ENCODE data around the gene GLIS2.

GLIS2 gene

DNA sequence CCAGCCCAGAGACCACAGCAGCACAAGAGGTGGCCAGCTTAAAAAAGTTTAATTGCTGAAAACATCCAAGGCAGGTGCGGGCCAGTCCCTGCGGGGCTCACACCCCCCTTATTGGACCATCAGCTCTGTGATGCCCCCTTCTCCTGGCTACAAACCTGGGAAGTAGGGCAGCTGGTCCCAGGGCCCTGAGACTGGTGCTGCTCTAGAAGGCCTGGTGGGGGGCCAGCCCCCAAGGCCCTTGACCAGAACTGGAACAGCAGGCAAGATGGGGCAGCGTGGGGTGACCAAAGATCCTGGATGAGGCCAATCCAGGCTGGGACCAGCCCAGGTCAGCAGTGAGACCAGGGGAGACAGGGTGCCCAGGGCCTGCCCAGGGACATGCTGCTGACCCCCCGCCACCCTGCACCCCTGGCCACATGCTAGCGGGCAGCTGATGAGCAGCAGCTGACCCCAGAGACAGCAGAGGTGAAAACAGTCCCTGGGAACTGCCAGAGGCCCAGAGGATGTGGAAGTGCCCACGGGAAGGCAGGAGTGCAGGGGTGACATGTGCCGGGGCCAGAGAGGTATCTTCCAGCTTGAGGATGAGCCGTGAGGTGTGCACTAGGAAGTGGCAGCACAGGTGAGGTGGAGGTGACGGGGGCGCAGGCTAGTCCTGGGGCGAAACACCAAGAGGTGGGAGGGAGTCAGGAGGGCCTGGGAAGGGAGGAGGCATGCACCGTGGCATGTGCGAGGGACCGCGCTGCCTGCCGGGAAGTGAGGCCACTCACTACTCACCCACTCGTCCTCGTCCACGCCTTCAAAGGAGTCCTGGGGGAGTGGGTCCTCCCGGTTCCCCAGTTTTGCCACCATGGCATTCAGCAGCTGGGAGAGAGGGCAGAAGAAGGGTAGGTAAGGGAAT is 38.9 kb downstream of the GLIS2 start:
- no peak for DNase-seq (ENCODE audit: low read depth)
- H3K4me3 ChIP-seq (ENCODE audit: low read depth, low read length): no peak overlapping the region
- TF ChIP-seq, protein P1, sequence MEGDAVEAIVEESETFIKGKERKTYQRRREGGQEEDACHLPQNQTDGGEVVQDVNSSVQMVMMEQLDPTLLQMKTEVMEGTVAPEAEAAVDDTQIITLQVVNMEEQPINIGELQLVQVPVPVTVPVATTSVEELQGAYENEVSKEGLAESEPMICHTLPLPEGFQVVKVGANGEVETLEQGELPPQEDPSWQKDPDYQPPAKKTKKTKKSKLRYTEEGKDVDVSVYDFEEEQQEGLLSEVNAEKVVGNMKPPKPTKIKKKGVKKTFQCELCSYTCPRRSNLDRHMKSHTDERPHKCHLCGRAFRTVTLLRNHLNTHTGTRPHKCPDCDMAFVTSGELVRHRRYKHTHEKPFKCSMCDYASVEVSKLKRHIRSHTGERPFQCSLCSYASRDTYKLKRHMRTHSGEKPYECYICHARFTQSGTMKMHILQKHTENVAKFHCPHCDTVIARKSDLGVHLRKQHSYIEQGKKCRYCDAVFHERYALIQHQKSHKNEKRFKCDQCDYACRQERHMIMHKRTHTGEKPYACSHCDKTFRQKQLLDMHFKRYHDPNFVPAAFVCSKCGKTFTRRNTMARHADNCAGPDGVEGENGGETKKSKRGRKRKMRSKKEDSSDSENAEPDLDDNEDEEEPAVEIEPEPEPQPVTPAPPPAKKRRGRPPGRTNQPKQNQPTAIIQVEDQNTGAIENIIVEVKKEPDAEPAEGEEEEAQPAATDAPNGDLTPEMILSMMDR (IDR thresholded peaks at IDR 0.05; ENCODE audit: low read depth, low read length, missing control alignments): no peak
- in situ Hi-C loops (cut with HindIII; ENCODE audit: low sequenced_read_pairs): no loop called here

GRCh38 chr16:4356820-4357219 is 41.0 kb downstream of the GLIS2 start:
- in situ Hi-C loops (cut with HindIII; ENCODE audit: low sequenced_read_pairs): no loop called here
- no peak for DNase-seq (ENCODE audit: low read depth)
- TF ChIP-seq, protein P1 (IDR thresholded peaks at IDR 0.05; ENCODE audit: low read depth, low read length, missing control alignments): no peak
- H3K4me3 ChIP-seq (ENCODE audit: low read depth, low read length): no peak overlapping the region

DNA sequence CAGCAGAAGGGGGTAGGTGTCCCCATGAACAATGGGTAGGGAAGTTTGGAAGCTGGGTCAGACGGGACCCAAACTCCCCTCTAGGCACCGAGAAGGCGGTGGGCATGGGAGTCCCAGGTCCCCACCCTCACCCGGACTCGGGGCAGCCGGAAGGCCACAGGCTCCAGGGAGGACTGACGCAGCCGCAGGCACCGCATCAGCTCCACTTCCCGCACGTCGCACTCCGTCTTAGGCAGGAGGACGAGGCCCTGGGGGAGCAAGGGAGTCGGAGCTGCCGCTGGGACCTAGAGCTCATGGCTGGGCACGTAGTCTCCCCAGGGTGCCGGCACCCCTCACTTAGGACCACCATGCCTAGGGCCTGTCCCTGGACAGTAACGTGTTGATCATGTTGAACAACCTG is 42.4 kb downstream of the GLIS2 start:
- TF ChIP-seq, protein P1 (IDR thresholded peaks at IDR 0.05; ENCODE audit: low read depth, low read length, missing control alignments): no peak
- no peak for DNase-seq (ENCODE audit: low read depth)
- no peak overlapping the region for H3K4me3 ChIP-seq (ENCODE audit: low read depth, low read length)
- in situ Hi-C loops (cut with HindIII; ENCODE audit: low sequenced_read_pairs): no loop called here

DNA sequence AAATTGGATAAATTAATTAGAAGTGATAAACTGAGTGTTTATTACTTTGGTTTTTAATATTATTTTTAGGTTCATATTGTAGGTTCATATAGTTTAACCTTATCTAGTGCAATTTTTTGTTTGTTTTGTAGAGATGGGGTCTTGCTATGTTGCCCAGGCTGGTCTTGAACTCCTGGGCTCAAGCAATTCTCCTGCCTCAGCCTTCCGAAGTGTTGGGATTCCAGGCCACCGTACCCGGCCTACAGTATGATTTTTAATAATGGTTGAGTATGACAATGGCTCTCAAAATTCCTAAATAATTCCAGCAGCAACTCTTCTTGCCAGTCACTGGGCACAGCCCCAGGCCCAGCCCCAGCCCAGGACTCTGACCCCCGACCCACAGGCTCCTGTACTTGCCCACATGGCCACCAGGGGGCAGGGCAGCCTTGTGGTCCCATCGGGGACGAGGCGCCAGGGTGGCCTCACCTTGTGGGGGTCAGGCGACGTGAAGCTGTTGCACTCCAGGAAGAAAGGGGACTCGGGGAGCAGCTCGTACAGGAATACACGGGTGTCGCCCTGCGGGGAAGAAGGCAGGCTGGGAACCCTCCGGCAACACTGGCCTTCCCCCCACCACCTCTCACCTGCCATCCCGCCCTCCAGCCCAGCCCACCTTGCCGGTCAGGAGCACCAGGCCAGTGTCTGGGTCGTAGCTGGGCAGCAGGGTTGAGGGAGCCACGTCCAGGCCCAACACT is 43.1 kb downstream of the GLIS2 start:
- TF ChIP-seq, protein P1 (IDR thresholded peaks at IDR 0.05; ENCODE audit: low read depth, low read length, missing control alignments): peak; percentile 90
- H3K4me3 ChIP-seq (ENCODE audit: low read depth, low read length): no peak overlapping the region
- no peak for DNase-seq (ENCODE audit: low read depth)
- in situ Hi-C loops (cut with HindIII; ENCODE audit: low sequenced_read_pairs): no loop called here

DNA sequence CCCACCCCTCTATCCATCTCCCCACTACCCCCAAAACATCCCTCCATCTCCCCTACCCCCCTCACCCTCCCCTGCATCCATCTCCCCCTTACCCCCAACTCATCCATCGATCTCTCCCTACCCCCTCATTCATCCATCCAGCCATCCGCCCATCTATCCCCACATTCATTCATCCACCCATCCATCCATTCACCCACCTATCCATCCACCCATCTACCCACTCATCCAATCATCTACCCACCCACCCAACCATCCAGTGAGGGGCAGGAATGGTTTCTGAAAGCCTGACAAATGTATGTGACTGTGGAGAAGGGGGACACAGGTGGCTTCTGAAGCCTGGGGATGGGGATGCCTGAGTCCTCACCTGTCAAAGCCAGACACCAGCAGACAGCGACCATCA is 44.0 kb downstream of the GLIS2 start:
- in situ Hi-C loops (cut with HindIII; ENCODE audit: low sequenced_read_pairs): no loop called here
- no peak overlapping the region for H3K4me3 ChIP-seq (ENCODE audit: low read depth, low read length)
- TF ChIP-seq, protein P1 (IDR thresholded peaks at IDR 0.05; ENCODE audit: low read depth, low read length, missing control alignments): no peak
- no peak for DNase-seq (ENCODE audit: low read depth)

GRCh38 chr16:4360538-4361021 is 44.7 kb downstream of the GLIS2 start:
- TF ChIP-seq, protein P1 (IDR thresholded peaks at IDR 0.05; ENCODE audit: low read depth, low read length, missing control alignments): no peak
- DNase-seq (ENCODE audit: low read depth): no peak
- H3K4me3 ChIP-seq (ENCODE audit: low read depth, low read length): no peak overlapping the region
- in situ Hi-C loops (cut with HindIII; ENCODE audit: low sequenced_read_pairs): no loop called here
